SK-N-SH treated with all-trans-retinoic acid at 6 μM for 48 hours (cell line): ENCODE measurements around the gene TLL2.

Source experiments
- ATAC-seq: fragments of 200-7000 bp; cut with Tn5 transposase; 3 replicates; pipeline ENCODE4 v1.9.1; 2020; ENCODE audit warnings: mild to moderate bottlenecking, moderate library complexity
- ARNTL ChIP-seq: fragments of 450-650 bp; formaldehyde crosslinking; IDR thresholded peaks from 2 replicates; pipeline ENCODE4 v1.5.0; 2020; ENCODE audit warnings: low read depth, mild to moderate bottlenecking, moderate library complexity, borderline replicate concordance
- BACH2 ChIP-seq: fragments of 250-450 bp; sonication (Bioruptor Pico); IDR thresholded peaks from 2 replicates; pipeline ENCODE4 v1.9.0; 2021; ENCODE audit warnings: mild to moderate bottlenecking, borderline replicate concordance
- CREB5 ChIP-seq: fragments of 250-450 bp; sonication (Bioruptor Pico); IDR thresholded peaks from 2 replicates; pipeline ENCODE4 v1.5.1; 2020; ENCODE audit warnings: low read depth, mild to moderate bottlenecking, moderate library complexity
- CSDC2 ChIP-seq: fragments of 250-450 bp; sonication (Bioruptor Pico); IDR thresholded peaks from 2 replicates; pipeline ENCODE4 v1.5.0; 2020; ENCODE audit warnings: mild to moderate bottlenecking, moderate library complexity
- CSRNP3 ChIP-seq: fragments of 250-450 bp; sonication (Bioruptor Pico); IDR thresholded peaks from 2 replicates; pipeline ENCODE4 v1.5.1; 2021; ENCODE audit warnings: mild to moderate bottlenecking, moderate library complexity
- ESRRG ChIP-seq: fragments of 250-450 bp; sonication (Bioruptor Pico); IDR thresholded peaks from 2 replicates; pipeline ENCODE4 v1.6.1; 2021; ENCODE audit warnings: mild to moderate bottlenecking
- GLIS3 ChIP-seq: fragments of 250-450 bp; sonication (Bioruptor Pico); IDR thresholded peaks from 2 replicates; pipeline ENCODE4 v1.5.0; 2020; ENCODE audit warnings: mild to moderate bottlenecking, moderate library complexity
- ISL1 ChIP-seq: fragments of 250-450 bp; sonication (Bioruptor Pico); IDR thresholded peaks from 2 replicates; pipeline ENCODE4 v2.1.2; 2022; ENCODE audit warnings: mild to moderate bottlenecking, moderate library complexity
- OSR1 ChIP-seq: fragments of 250-450 bp; sonication (Bioruptor Pico); IDR thresholded peaks from 2 replicates; pipeline ENCODE4 v1.8.0; 2022; ENCODE audit warnings: moderate library complexity, mild to moderate bottlenecking, inconsistent platforms
- PATZ1 ChIP-seq: fragments of 250-450 bp; sonication (Bioruptor Pico); IDR thresholded peaks from 2 replicates; pipeline ENCODE4 v1.8.0; 2020; ENCODE audit warnings: mild to moderate bottlenecking, moderate library complexity, borderline replicate concordance
- POU6F1 ChIP-seq: fragments of 250-450 bp; sonication (Bioruptor Pico); IDR thresholded peaks from 2 replicates; pipeline ENCODE4 v1.8.0; 2021; ENCODE audit warnings: low read depth, mild to moderate bottlenecking, moderate library complexity, borderline replicate concordance
- PPARA ChIP-seq: fragments of 250-450 bp; sonication (Bioruptor Pico); IDR thresholded peaks from 2 replicates; pipeline ENCODE4 v1.5.0; 2020; ENCODE audit warnings: mild to moderate bottlenecking, borderline replicate concordance
- RARB ChIP-seq: fragments of 250-450 bp; sonication (Bioruptor Pico); IDR thresholded peaks from 2 replicates; pipeline ENCODE4 v1.8.0; 2021; ENCODE audit warnings: mild to moderate bottlenecking, moderate library complexity
- SNAI2 ChIP-seq: fragments of 250-450 bp; sonication (Bioruptor Pico); IDR thresholded peaks from 2 replicates; pipeline ENCODE4 v1.5.0; 2020; ENCODE audit warnings: mild to moderate bottlenecking, moderate library complexity
- TCF4 ChIP-seq: fragments of 250-450 bp; sonication (Bioruptor Pico); IDR thresholded peaks from 2 replicates; pipeline ENCODE4 v1.8.0; 2021; ENCODE audit warnings: mild to moderate bottlenecking, moderate library complexity, borderline replicate concordance
- TOX ChIP-seq: fragments of 250-450 bp; sonication (Bioruptor Pico); IDR thresholded peaks from 2 replicates; pipeline ENCODE4 v1.8.0; 2021; ENCODE audit warnings: mild to moderate bottlenecking, moderate library complexity, borderline replicate concordance
- TSHZ2 ChIP-seq: fragments of 250-450 bp; sonication (Bioruptor Pico); IDR thresholded peaks from 2 replicates; pipeline ENCODE4 v1.5.0; 2020; ENCODE audit warnings: mild to moderate bottlenecking, moderate library complexity
- ZC3H10 ChIP-seq: fragments of 250-450 bp; sonication (Bioruptor Pico); IDR thresholded peaks from 2 replicates; pipeline ENCODE4 v1.5.1; 2021; ENCODE audit warnings: mild to moderate bottlenecking, moderate library complexity
- ZFP3 ChIP-seq: fragments of 250-450 bp; sonication (Bioruptor Pico); IDR thresholded peaks from 2 replicates; pipeline ENCODE4 v1.5.0; 2020; ENCODE audit warnings: mild to moderate bottlenecking, moderate library complexity
- ZFP30 ChIP-seq: fragments of 450-650 bp; formaldehyde crosslinking; IDR thresholded peaks from 2 replicates; pipeline ENCODE4 v1.5.0; 2022; ENCODE audit warnings: mild to moderate bottlenecking, moderate library complexity
- ZNF565 ChIP-seq: fragments of 450-650 bp; formaldehyde crosslinking; conservative IDR thresholded peaks from 2 replicates; pipeline ENCODE4 v1.5.0; 2020; ENCODE audit warnings: low read depth, mild to moderate bottlenecking, moderate library complexity
- ZNF70 ChIP-seq: fragments of 450-650 bp; formaldehyde crosslinking; IDR thresholded peaks from 2 replicates; pipeline ENCODE4 v1.5.0; 2020; ENCODE audit warnings: mild to moderate bottlenecking, moderate library complexity
- ZNF8 ChIP-seq: fragments of 450-650 bp; formaldehyde crosslinking; IDR thresholded peaks from 2 replicates; pipeline ENCODE4 v1.5.0; 2020; ENCODE audit warnings: mild to moderate bottlenecking, moderate library complexity

Gene TLL2

GRCh38 chr10:96500519-96500918 lies 13.2 kb downstream of the TLL2 start:
- no peak for TF ChIP-seq PPARA (CRISPR knock-in tag)
- TF ChIP-seq CSRNP3 (CRISPR knock-in tag), result no peak
- no peak for TF ChIP-seq TSHZ2 (CRISPR knock-in tag)
- TF ChIP-seq ZC3H10, result no peak
- TF ChIP-seq ZFP30 (CRISPR knock-in tag), result no peak
- no peak for TF ChIP-seq OSR1
- no peak for TF ChIP-seq ISL1
- TF ChIP-seq TCF4 (CRISPR knock-in tag), result no peak
- TF ChIP-seq ARNTL, result no peak
- no peak for TF ChIP-seq POU6F1 (CRISPR knock-in tag)
- TF ChIP-seq RARB (CRISPR knock-in tag), result no peak
- no peak for TF ChIP-seq CSDC2
- no peak for TF ChIP-seq SNAI2 (CRISPR knock-in tag)
- no peak for TF ChIP-seq ZFP3
- TF ChIP-seq ZNF70 (CRISPR knock-in tag), result no peak
- no peak for TF ChIP-seq CREB5
- TF ChIP-seq, all 23 proteins: peak for 0
- no peak for ATAC-seq

GRCh38 chr10:96500050-96500449 lies 13.7 kb downstream of the TLL2 start:
- no peak for ATAC-seq

GRCh38 chr10:96497391-96497790 lies 16.3 kb downstream of the TLL2 start:
- no peak for TF ChIP-seq SNAI2 (CRISPR knock-in tag)
- TF ChIP-seq ESRRG (CRISPR knock-in tag), result no peak
- no peak for TF ChIP-seq PATZ1 (CRISPR knock-in tag)
- TF ChIP-seq ZNF565 (CRISPR knock-in tag), result no peak
- no peak for TF ChIP-seq ZNF8 (CRISPR knock-in tag)
- TF ChIP-seq TOX, result no peak
- ATAC-seq, result no peak

More at GRCh38 chr10:96500050-96500449, 13.7 kb downstream of the TLL2 start:
- TF ChIP-seq GLIS3 (no peak), BACH2 (CRISPR knock-in tag) (no peak), ZNF70 (CRISPR knock-in tag) (no peak), ARNTL (no peak), ZFP30 (CRISPR knock-in tag) (no peak)
